ENCODE results near the gene TEX12.

The TEX12 gene

DNA sequence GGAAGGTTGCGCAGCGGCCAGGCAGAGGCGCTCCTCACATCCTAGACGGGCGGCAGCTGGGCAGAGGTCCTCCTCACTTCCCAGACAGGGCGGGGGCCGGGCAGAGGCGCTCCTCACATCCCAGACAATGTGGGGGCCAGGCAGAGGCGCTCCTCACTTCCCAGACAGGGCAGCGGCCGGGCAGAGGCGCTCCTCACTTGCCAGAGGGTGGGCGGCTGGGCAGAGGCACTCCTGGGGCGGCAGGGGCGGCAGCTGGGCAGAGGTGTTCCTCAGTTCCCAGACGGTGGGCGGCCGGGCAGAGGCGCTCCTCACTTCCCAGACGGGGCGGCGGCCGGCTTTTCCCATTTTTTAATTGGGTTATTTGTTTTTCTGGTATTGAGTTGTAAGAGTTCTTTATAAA, 38.9 kb downstream of the TEX12 start:
- Mint-ChIP-seq H3K4me3 (no peak overlapping the region), H3K27me3 (ENCODE audit: low read depth) (no peaks in the 10 kb centered on the region), H3K9me3 (peaks cover 5% of the 10 kb centered on the region), H3K4me1 (no peaks in the 10 kb centered on the region), H3K36me3 (ENCODE audit: low read depth) (peaks cover 4% of the 10 kb centered on the region), H3K27ac (no peak overlapping the region)
- TF ChIP-seq CTCF (IDR thresholded peaks at IDR 0.05; ENCODE audit: unreplicated experiment in 3 of 3): no peak

- no peaks in the 10 kb centered on the region for H3K27me3 Mint-ChIP-seq (ENCODE audit: low read depth)
These were observed 43.7 kb downstream of the TEX12 start for GRCh38 chr11:112210890-112211289.

DNA sequence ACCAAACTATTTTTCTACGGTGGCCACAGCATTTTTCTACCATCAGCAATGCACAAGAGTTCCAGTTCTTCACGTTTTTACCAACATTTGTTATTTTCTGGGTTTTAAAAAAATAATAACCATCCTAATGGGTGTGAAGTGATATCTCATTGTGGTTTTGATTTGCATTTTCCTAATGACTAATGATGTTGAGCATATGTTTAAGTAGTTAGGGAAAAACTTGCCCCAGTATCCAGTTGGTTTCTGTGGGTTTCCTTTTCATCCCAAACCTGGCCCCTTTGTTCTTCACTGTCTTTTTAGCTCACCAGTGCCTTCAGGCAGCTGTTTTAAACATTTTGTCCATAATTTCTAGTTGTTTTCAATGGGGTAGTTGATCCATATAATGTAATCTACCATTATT, 44.4 kb downstream of the TEX12 start:
- H3K9me3 Mint-ChIP-seq: peaks cover 4% of the 10 kb centered on the region
- no peak for TF ChIP-seq CTCF (IDR thresholded peaks at IDR 0.05; ENCODE audit: unreplicated experiment in 3 of 3)
- no peak overlapping the region for H3K27ac Mint-ChIP-seq
- no peak overlapping the region for H3K4me3 Mint-ChIP-seq
- H3K4me1 Mint-ChIP-seq: no peaks in the 10 kb centered on the region
- peaks cover 4% of the 10 kb centered on the region for H3K36me3 Mint-ChIP-seq (ENCODE audit: low read depth)
- H3K27me3 Mint-ChIP-seq (ENCODE audit: low read depth): peaks cover 4% of the 10 kb centered on the region

More at GRCh38 chr11:112210890-112211289, 43.7 kb downstream of the TEX12 start:
- Mint-ChIP-seq H3K36me3 (ENCODE audit: low read depth) (peaks cover 4% of the 10 kb centered on the region), H3K4me1 (no peaks in the 10 kb centered on the region), H3K9me3 (peaks cover 5% of the 10 kb centered on the region), H3K27ac (no peak overlapping the region), H3K4me3 (no peak overlapping the region)
- no peak for TF ChIP-seq CTCF (IDR thresholded peaks at IDR 0.05; ENCODE audit: unreplicated experiment in 3 of 3)

GRCh38 chr11:112212290-112212689, 45.1 kb downstream of the TEX12 start:
- H3K4me3 Mint-ChIP-seq: no peak overlapping the region
- no peak for TF ChIP-seq CTCF (IDR thresholded peaks at IDR 0.05; ENCODE audit: unreplicated experiment in 3 of 3)
- H3K27me3 Mint-ChIP-seq (ENCODE audit: low read depth): peaks cover 4% of the 10 kb centered on the region
- no peaks in the 10 kb centered on the region for H3K4me1 Mint-ChIP-seq
- H3K36me3 Mint-ChIP-seq (ENCODE audit: low read depth): no peaks in the 10 kb centered on the region
- H3K9me3 Mint-ChIP-seq: no peaks in the 10 kb centered on the region
- H3K27ac Mint-ChIP-seq: no peak overlapping the region

DNA sequence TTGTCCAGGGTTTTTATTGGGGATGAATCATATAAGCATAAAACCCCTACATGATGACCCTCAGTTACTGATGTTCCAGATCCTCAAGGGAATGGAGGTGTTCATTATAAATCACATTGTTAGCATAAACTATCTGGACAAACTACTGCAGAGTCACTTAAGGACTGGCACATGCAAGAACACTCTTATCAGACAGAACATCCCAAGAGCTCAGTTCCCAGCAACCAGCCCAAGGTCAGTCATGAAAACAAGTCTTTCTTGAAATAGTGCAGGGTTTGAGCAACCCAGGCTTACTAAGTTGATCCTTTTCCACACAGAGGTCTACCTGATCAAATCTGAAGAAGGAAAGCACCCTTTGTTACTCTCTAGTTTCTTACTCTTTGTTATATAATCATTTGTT, 45.5 kb downstream of the TEX12 start:
- Mint-ChIP-seq H3K4me3 (no peak overlapping the region), H3K9me3 (no peaks in the 10 kb centered on the region), H3K4me1 (no peaks in the 10 kb centered on the region), H3K36me3 (ENCODE audit: low read depth) (no peaks in the 10 kb centered on the region), H3K27ac (no peak overlapping the region), H3K27me3 (ENCODE audit: low read depth) (peaks cover 4% of the 10 kb centered on the region)
- no peak for TF ChIP-seq CTCF (IDR thresholded peaks at IDR 0.05; ENCODE audit: unreplicated experiment in 3 of 3)

DNA sequence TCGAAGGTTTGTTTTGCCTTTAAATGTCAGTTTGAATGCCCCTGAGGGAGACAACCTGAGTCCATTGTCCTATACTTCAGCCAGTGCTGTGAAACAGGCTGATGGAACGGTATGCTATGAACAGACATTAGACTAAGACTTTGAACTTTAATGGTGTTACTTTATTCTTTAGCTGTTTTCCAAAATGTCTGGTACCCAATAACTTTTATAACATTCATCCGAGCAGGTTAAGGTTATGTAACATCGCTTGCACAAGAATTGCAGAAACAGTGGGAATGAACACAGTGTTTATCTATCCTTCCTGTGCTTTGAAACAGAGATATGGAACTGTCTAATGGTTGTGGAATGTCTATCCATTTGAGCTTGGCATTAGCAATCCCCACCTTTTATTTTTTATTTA, 46.6 kb downstream of the TEX12 start:
- H3K36me3 Mint-ChIP-seq (ENCODE audit: low read depth): no peaks in the 10 kb centered on the region
- no peak for TF ChIP-seq CTCF (IDR thresholded peaks at IDR 0.05; ENCODE audit: unreplicated experiment in 3 of 3)
- no peaks in the 10 kb centered on the region for H3K4me1 Mint-ChIP-seq
- H3K4me3 Mint-ChIP-seq: no peak overlapping the region
- peaks cover 4% of the 10 kb centered on the region for H3K27me3 Mint-ChIP-seq (ENCODE audit: low read depth)
- H3K9me3 Mint-ChIP-seq: no peaks in the 10 kb centered on the region
- no peak overlapping the region for H3K27ac Mint-ChIP-seq
